Ovary (tissue), 3 donors: Measurements from ENCODE around the gene MBNL2.

ENCODE experiments used
- EP300 ChIP-seq: sonication (generic); formaldehyde crosslinking; IDR thresholded peaks from one replicate; pipeline ENCODE4 v1.6.1; 2017; ENCODE audit warnings: antibody characterized with exemption
- TF ChIP-seq, protein P1 (sequence below), 3 donors: fragments of 450-650 bp in 2 of 3; fragments of 200-600 bp in 1 of 3; IDR thresholded peaks; one replicate each; pipeline versions ENCODE4 v1.5.1 to v1.8.0; 2016 to 2022; ENCODE audit warnings: antibody characterized with exemption in 3 of 3, mild to moderate bottlenecking in 1 of 3
- donor health status: DM: no; HTN: no; CAD: no.

DNA sequence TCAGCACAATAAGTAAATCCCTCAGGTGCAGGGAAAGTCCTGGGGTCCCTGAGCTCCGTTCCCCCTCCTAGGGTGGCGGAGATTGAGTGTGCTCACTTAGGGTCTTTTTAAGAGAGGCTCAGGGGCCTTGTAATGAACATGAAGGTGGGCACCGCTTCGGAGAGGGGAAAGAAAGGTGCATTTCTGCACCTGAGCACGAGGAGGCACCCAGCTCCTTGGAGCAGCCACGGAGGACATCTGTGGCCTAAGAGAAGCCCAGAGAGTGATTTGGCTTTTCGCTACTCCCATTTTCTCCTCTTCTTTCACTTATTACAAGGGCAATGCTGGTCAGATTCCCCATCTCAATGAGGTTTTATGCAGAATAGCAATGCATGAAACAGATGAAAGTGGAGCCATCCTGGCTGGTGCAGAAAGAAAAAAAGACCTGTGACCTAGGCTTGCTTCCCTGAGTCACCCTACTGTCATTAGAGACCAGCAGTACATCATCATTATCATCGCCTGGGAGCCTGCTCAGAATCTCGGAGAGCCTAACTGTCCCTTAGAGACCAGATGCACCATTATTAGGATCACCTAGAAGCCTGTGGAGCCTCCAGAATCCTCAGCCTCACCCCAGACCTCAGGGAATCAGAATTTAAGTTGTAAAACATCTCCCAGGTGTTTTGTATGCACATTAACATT is 125.3 kb downstream of the MBNL2 start:
- TF ChIP-seq, protein P1, sequence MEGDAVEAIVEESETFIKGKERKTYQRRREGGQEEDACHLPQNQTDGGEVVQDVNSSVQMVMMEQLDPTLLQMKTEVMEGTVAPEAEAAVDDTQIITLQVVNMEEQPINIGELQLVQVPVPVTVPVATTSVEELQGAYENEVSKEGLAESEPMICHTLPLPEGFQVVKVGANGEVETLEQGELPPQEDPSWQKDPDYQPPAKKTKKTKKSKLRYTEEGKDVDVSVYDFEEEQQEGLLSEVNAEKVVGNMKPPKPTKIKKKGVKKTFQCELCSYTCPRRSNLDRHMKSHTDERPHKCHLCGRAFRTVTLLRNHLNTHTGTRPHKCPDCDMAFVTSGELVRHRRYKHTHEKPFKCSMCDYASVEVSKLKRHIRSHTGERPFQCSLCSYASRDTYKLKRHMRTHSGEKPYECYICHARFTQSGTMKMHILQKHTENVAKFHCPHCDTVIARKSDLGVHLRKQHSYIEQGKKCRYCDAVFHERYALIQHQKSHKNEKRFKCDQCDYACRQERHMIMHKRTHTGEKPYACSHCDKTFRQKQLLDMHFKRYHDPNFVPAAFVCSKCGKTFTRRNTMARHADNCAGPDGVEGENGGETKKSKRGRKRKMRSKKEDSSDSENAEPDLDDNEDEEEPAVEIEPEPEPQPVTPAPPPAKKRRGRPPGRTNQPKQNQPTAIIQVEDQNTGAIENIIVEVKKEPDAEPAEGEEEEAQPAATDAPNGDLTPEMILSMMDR (IDR thresholded peaks at IDR 0.05) = no peak
- no peak for TF ChIP-seq EP300
